Fibroblast of pulmonary artery (primary cell): Measurements from ENCODE around the gene NDST1.
"Not testable (repeated sequence)": the region's sequence is repeated elsewhere in the genome, so short reads cannot be mapped to it uniquely, and the experiment has no call there.

ENCODE experiments used
- DNase-seq: peaks from one replicate; pipeline ENCODE4 v3.0.0-alpha.2; 2010; ENCODE audit warnings: low read depth
- H3K4me3 ChIP-seq: replicated peaks from 2 replicates; pipeline ENCODE4 v1.5.1; 2011; ENCODE audit warnings: low read depth, mild to moderate bottlenecking, control low read depth, low read length, moderate library complexity
- TF ChIP-seq, protein P1 (sequence below): IDR thresholded peaks from 2 replicates; pipeline ENCODE4 v1.5.1; 2011; ENCODE audit warnings: mild to moderate bottlenecking, control low read depth, low read length, inconsistent platforms; ENCODE audit errors: missing control alignments

NDST1 gene

DNA sequence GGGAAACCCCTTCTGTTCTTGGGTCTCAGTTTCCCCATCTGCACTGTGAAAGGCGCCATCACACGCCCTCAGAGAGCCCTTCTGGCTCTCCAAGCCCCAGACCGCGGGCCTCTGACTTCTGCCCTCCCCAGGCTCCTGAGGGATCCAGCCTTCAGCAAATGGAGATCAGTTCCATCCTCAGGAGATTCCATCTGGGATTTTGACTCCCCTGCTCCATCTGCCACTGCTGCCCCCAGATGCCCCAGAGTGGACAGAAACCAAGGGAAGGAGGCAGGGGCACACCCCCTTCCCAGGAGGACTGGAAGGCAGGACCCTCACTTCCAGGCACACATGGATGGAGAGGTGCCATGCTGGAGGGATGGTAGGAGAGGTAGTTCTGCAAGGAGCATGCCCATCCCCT lies 39.7 kb upstream of the NDST1 start:
- no peak overlapping the region for H3K4me3 ChIP-seq
- DNase-seq = no peak
- TF ChIP-seq, protein P1, sequence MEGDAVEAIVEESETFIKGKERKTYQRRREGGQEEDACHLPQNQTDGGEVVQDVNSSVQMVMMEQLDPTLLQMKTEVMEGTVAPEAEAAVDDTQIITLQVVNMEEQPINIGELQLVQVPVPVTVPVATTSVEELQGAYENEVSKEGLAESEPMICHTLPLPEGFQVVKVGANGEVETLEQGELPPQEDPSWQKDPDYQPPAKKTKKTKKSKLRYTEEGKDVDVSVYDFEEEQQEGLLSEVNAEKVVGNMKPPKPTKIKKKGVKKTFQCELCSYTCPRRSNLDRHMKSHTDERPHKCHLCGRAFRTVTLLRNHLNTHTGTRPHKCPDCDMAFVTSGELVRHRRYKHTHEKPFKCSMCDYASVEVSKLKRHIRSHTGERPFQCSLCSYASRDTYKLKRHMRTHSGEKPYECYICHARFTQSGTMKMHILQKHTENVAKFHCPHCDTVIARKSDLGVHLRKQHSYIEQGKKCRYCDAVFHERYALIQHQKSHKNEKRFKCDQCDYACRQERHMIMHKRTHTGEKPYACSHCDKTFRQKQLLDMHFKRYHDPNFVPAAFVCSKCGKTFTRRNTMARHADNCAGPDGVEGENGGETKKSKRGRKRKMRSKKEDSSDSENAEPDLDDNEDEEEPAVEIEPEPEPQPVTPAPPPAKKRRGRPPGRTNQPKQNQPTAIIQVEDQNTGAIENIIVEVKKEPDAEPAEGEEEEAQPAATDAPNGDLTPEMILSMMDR = no peak

DNA sequence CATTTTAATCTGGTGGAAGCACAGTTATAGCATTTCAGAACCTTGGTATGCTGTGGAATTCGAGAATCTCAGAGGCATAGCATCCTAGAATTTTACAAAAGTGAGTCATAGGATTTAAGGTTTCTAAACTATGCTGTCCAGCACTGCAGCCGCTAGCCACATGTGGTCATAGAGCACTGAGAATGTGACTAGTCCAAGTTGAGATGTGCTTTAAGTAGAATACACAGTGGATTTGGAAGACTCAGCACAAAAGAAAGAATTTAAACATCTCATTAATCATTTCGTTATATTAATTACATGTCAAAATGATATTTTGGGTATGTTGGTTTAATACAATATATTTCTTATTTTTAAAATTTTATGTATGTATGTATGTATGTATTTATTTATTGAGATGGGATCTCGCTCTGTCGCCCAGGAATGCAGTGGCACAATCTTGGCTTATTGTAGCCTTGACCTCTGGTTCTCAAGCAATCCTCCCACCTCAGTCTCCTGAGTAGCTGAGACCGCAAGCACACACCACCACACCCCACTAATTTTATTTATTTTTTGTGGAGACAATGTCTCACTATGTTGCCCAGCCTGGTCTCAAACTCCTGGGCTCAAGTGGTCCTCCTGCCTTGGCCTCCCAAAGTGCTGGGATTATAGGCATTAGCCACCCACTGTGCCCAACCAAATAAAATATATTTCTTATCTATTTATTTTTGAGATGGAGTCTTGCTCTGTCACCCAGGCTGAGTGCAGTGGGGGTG lies 38.0 kb upstream of the NDST1 start:
- H3K4me3 ChIP-seq = no peak overlapping the region
- DNase-seq = peak; percentile 95
- TF ChIP-seq, protein P1 = no peak

DNA sequence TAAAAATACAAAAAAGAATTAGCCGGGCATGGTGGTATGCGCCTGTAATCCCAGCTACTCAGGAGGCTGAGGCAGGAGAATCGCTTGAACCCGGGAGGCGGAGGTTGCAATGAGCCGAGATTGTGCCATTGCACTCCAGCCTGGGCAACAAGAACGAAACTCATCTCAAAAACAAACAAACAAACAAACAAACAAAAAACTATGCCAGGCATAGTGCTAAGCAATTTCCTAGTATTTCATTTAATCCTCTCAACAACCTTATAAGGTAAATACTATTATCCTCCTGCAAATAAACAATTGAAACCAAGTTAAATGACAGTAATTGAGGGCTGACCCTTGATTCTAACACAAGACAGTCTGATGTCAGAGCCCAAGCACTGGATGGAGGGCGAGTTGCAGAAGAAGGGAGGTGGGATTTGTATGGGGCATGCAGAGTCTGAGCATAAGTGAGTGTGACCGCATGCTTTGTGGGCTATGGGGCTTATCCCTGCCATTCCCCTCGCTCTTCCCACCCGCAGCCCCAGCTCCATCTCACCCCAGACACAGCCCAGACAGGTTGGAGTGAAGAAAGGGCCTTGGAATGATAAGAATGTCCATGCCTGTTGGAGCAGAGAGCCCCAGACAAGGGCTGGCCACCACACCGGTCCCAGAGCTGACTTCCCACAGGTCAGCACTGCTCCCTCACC lies 34.1 kb upstream of the NDST1 start:
- TF ChIP-seq, protein P1 = no peak
- no peak overlapping the region for H3K4me3 ChIP-seq
- DNase-seq = peak; percentile 37

DNA sequence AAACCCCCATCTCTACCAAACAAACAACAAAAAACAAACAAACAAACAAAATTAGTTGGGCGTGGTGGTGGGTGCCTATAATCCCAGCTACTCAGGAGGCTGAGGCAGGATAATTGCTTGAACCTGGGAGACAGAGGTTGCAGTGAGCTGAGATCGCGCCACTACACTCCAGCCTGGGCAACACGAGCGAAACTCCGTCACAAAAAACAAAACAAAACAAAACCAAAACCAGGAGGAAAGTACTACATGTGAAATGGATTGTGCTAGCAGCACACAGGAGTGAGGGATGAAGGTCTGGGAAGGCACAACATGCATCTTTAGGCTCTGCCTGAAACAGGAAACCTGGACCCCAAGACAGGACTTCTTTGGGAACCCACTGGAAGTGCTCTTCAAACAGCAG lies 31.4 kb upstream of the NDST1 start:
- not testable (repeated sequence) for DNase-seq, H3K4me3 ChIP-seq

DNA sequence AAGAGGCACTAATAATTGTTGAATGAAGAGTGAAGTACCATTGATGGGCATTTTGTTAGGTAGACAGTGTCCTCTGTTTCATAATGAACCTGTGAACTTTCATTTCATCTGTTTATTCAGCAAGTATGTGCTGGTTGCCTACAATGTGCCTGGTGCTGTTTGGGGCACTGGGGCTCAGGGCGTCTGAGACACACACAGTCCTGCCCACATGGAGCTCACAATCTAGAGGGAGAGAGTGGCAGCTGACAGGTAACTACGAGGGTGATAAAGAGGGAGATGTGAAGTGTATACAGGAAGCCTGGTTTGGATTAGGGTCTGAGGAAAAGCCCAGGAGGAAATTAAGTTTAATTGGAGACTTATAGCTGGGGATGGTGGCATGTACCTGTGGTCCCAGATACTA lies 28.5 kb upstream of the NDST1 start:
- no peak for DNase-seq
- TF ChIP-seq, protein P1 = no peak

DNA sequence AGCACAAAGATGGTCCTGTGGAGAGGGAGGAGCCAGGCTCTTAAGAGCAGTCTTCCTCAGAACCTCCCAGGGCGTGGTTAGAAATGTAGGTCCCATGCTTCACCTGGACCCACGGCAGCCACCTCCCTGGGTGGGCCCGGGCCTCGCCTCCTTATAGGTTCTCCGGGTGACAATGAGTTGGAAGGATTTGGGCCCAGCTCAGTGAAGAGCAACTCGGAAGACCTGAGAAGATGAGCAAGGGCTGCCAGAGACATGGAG lies 26.3 kb upstream of the NDST1 start:
- H3K4me3 ChIP-seq = no peak overlapping the region
- TF ChIP-seq, protein P1 = no peak
- DNase-seq = no peak

More for the DNA sequence above, 28.5 kb upstream of the NDST1 start:
- H3K4me3 ChIP-seq = no peak overlapping the region

DNA sequence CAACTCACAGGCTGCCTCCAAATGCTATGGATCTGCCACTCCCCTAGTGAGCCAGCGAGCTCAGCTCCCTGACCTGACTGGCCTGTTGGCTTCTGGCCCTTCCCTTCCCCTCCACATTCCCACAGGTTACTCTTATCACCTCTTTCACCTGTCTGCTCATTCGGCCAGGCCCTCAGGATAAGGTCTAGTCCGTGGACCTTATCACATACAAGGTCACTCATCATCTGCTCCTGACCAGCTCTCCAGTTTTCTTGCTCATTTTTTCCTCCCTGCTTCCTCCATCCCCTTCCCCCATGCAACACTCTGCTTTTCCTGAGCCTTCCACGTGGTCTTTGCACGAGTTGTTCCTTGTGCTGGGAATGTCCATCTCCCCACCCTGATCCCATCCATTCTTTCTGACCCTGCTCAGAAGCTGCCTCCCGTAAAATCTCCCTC lies 25.9 kb upstream of the NDST1 start:
- no peak overlapping the region for H3K4me3 ChIP-seq
- DNase-seq = no peak
- TF ChIP-seq, protein P1 = no peak
